Fibroblast of lung (primary cell): ENCODE data around the gene ALOX5. TPM values are rescaled to one million over a fixed set of nuclear protein-coding genes. Genes with fewer than 3 reads are reported as not detected.

Experiments used
- DNase-seq, 2 donors: peaks; one replicate each; pipeline versions ENCODE4 v3.0.0 to v3.0.0-alpha.2; 2010; ENCODE audit warnings: low read depth in 2 of 2
- H2AFZ ChIP-seq: 2 replicates; pipeline ENCODE4 v1.5.1; 2012; ENCODE audit warnings: low read length, control low read depth, inconsistent platforms
- H3K27ac ChIP-seq: 2 replicates; pipeline ENCODE4 v1.5.1; 2011; ENCODE audit warnings: low read length, control low read depth; ENCODE audit not compliant: insufficient read depth
- H3K27me3 ChIP-seq: 2 replicates; pipeline ENCODE4 v1.5.1; 2011; ENCODE audit warnings: mild to moderate bottlenecking, low read length; ENCODE audit not compliant: control insufficient read depth, insufficient read depth
- H3K36me3 ChIP-seq: 2 replicates; pipeline ENCODE4 v1.5.1; 2011; ENCODE audit warnings: low read length; ENCODE audit not compliant: control insufficient read depth, insufficient read depth
- H3K4me1 ChIP-seq: 2 replicates; pipeline ENCODE4 v1.5.1; 2011; ENCODE audit warnings: low read length; ENCODE audit not compliant: control insufficient read depth, insufficient read depth; ENCODE audit errors: extremely low read depth
- H3K4me2 ChIP-seq: 2 replicates; pipeline ENCODE4 v1.5.1; 2011; ENCODE audit warnings: low read length, control low read depth; ENCODE audit not compliant: insufficient read depth; ENCODE audit errors: extremely low read depth
- H3K4me3 ChIP-seq, 4 experiments: fragments of 200-600 bp in 1 of 4; sonication (generic) in 1 of 4; replicated peaks in 1 of 4; 2 replicates each; pipeline ENCODE4 v1.5.1; 2011 to 2016; ENCODE audit warnings: low read length in 4 of 4, low read depth in 3 of 4, mild to moderate bottlenecking in 3 of 4, control low read depth in 2 of 4, inconsistent platforms in 1 of 4, mixed read lengths in 1 of 4; ENCODE audit not compliant: insufficient read depth in 1 of 4; ENCODE audit errors: control extremely low read depth in 1 of 4
- H3K79me2 ChIP-seq: 2 replicates; pipeline ENCODE4 v1.5.1; 2012; ENCODE audit warnings: mild to moderate bottlenecking, low read length, inconsistent platforms; ENCODE audit not compliant: control insufficient read depth, insufficient read depth
- H3K9ac ChIP-seq: 2 replicates; pipeline ENCODE4 v1.5.1; 2011; ENCODE audit warnings: mild to moderate bottlenecking, low read length, control low read depth; ENCODE audit not compliant: insufficient read depth
- H3K9me3 ChIP-seq: 2 replicates; pipeline ENCODE4 v1.5.1; 2012; ENCODE audit warnings: low read depth, low read length; ENCODE audit not compliant: control insufficient read depth, insufficient read depth
- H4K20me1 ChIP-seq: 2 replicates; pipeline ENCODE4 v1.5.1; 2011; ENCODE audit warnings: low read length; ENCODE audit not compliant: control insufficient read depth, insufficient read depth; ENCODE audit errors: extremely low read depth
- EZH2 ChIP-seq: IDR thresholded peaks from 2 replicates; pipeline ENCODE4 v1.5.1; 2012; ENCODE audit warnings: low read length, control low read depth, mild to moderate bottlenecking; ENCODE audit errors: missing control alignments
- polyA plus RNA-seq, 2 donors: library from polyadenylated mRNA; depleted of rRNA in 1 of 2; stranded (reverse) in 1 of 2; unstranded in 1 of 2; fragments of >200 nt; gene quantifications; 2 replicates each; pipeline ENCODE4 v1.2.1, GENCODE V29; 2011 to 2012; ENCODE audit warnings: missing spikeins in 1 of 2
- total RNA-seq: library from RNA; depleted of rRNA; stranded (reverse); fragments of >200 nt; gene quantifications from 2 replicates; pipeline ENCODE4 v1.2.1, GENCODE V29; 2014
- TF ChIP-seq, protein P1 (sequence below), 2 donors: IDR thresholded peaks in 1 of 2; conservative IDR thresholded peaks in 1 of 2; 1 replicate in 1 of 2; 2 replicates in 1 of 2; pipeline ENCODE4 v1.5.1; 2011 to 2012; ENCODE audit warnings: low read length in 2 of 2, control low read depth in 1 of 2, inconsistent platforms in 1 of 2, low read depth in 1 of 2, mild to moderate bottlenecking in 1 of 2

Gene ALOX5
- total and polyA plus RNA-seq, 2 donors (not counting 1 experiment from before 2014, with no cell fraction given) = not detected

DNA sequence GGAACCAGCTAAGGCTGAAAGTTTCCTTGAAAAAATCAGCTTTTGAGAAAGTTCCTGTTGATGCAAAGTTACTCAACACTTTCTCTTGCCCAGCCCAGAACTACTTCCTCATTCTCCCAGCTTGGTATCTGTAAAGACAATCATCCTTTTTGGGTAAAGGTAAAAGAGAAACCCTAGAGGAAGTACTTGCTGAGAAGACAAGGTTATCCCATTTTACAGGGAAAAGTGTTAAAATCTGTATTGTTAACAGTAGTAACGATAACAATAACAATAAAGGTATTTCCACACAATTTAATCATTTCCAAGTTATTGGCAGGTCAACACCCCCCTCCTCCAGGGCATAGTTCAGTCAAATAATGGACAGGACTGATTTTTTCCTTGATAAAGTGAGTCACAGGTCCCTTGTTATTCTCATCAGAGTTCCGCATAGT is 2.4 kb downstream of the ALOX5 start:
- Histone ChIP-seq H3K4me2 (no peak overlapping the region), H3K36me3 (no peaks in the 10 kb centered on the region), H3K9me3 (no peaks in the 10 kb centered on the region), H3K4me1 (no peaks in the 10 kb centered on the region), H3K27ac (no peak overlapping the region), H3K9ac (no peak overlapping the region), H2AFZ (no peak overlapping the region), H3K79me2 (no peaks in the 10 kb centered on the region), H4K20me1 (no peaks in the 10 kb centered on the region), H3K4me3 (no peak overlapping the region), H3K27me3 (peaks cover 32% of the 10 kb centered on the region)
- no peak for DNase-seq
- no peak for TF ChIP-seq EZH2
- TF ChIP-seq, protein P1, sequence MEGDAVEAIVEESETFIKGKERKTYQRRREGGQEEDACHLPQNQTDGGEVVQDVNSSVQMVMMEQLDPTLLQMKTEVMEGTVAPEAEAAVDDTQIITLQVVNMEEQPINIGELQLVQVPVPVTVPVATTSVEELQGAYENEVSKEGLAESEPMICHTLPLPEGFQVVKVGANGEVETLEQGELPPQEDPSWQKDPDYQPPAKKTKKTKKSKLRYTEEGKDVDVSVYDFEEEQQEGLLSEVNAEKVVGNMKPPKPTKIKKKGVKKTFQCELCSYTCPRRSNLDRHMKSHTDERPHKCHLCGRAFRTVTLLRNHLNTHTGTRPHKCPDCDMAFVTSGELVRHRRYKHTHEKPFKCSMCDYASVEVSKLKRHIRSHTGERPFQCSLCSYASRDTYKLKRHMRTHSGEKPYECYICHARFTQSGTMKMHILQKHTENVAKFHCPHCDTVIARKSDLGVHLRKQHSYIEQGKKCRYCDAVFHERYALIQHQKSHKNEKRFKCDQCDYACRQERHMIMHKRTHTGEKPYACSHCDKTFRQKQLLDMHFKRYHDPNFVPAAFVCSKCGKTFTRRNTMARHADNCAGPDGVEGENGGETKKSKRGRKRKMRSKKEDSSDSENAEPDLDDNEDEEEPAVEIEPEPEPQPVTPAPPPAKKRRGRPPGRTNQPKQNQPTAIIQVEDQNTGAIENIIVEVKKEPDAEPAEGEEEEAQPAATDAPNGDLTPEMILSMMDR (conservative IDR thresholded peaks at IDR 0.05 in 1 of 2, IDR thresholded peaks at IDR 0.05 in 1 of 2; ENCODE audit: low read depth in 1 of 2, low read length in 2 of 2) = no peak

GRCh38 chr10:45377321-45377720 is 3.3 kb downstream of the ALOX5 start:
- Histone ChIP-seq H3K27me3 (peaks cover 31% of the 10 kb centered on the region), H3K36me3 (no peaks in the 10 kb centered on the region), H3K4me2 (no peak overlapping the region), H2AFZ (no peak overlapping the region), H3K79me2 (no peaks in the 10 kb centered on the region), H3K27ac (no peak overlapping the region), H3K9ac (no peak overlapping the region), H3K4me1 (no peaks in the 10 kb centered on the region), H4K20me1 (no peaks in the 10 kb centered on the region), H3K4me3 (no peak overlapping the region), H3K9me3 (no peaks in the 10 kb centered on the region)
- no peak for DNase-seq
- no peak for TF ChIP-seq EZH2
- TF ChIP-seq, protein P1 (conservative IDR thresholded peaks at IDR 0.05 in 1 of 2, IDR thresholded peaks at IDR 0.05 in 1 of 2; ENCODE audit: low read depth in 1 of 2, low read length in 2 of 2) = no peak

GRCh38 chr10:45377858-45378257 is 3.8 kb downstream of the ALOX5 start:
- H3K27ac ChIP-seq = no peak overlapping the region
- H3K79me2 ChIP-seq = no peaks in the 10 kb centered on the region
- no peak for DNase-seq
- no peaks in the 10 kb centered on the region for H3K36me3 ChIP-seq
- H3K27me3 ChIP-seq = peaks cover 27% of the 10 kb centered on the region
- no peaks in the 10 kb centered on the region for H4K20me1 ChIP-seq
- TF ChIP-seq EZH2 = no peak
- TF ChIP-seq, protein P1 (conservative IDR thresholded peaks at IDR 0.05 in 1 of 2, IDR thresholded peaks at IDR 0.05 in 1 of 2; ENCODE audit: low read depth in 1 of 2, low read length in 2 of 2) = no peak
- no peak overlapping the region for H2AFZ ChIP-seq
- H3K4me1 ChIP-seq = no peaks in the 10 kb centered on the region
- H3K4me3 ChIP-seq = no peak overlapping the region
- H3K4me2 ChIP-seq = no peak overlapping the region
- no peaks in the 10 kb centered on the region for H3K9me3 ChIP-seq
- no peak overlapping the region for H3K9ac ChIP-seq
